HG02623 (cell line): ENCODE results near the gene LPP.

Source experiments
- ATAC-seq: cut with Tn5 transposase; IDR thresholded peaks from one replicate; pipeline ENCODE4 v1.9.1; 2021; ENCODE audit warnings: moderate library complexity; ENCODE audit not compliant: unreplicated experiment

LPP gene

GRCh38 chr3:188533172-188533571, 379.2 kb downstream of the LPP start:
- ATAC-seq: no peak

GRCh38 chr3:188533612-188534357, 379.8 kb downstream of the LPP start:
- no peak for ATAC-seq

- no peak for ATAC-seq
These were observed 380.7 kb downstream of the LPP start for GRCh38 chr3:188534633-188535032.

- ATAC-seq: no peak
These were observed 383.6 kb downstream of the LPP start for GRCh38 chr3:188537606-188538005.

- ATAC-seq: no peak
These were observed 385.1 kb downstream of the LPP start for GRCh38 chr3:188539037-188539436.

GRCh38 chr3:188539631-188540194, 385.8 kb downstream of the LPP start:
- ATAC-seq: no peak

GRCh38 chr3:188542196-188542595, 388.2 kb downstream of the LPP start:
- ATAC-seq: no peak

GRCh38 chr3:188544012-188544411, 390.1 kb downstream of the LPP start:
- no peak for ATAC-seq

GRCh38 chr3:188546835-188547670, 393.1 kb downstream of the LPP start:
- no peak for ATAC-seq

- ATAC-seq: no peak
These were observed 399.6 kb downstream of the LPP start for GRCh38 chr3:188553569-188553968.

- ATAC-seq: no peak
These were observed 400.4 kb downstream of the LPP start for GRCh38 chr3:188554404-188554803.

- ATAC-seq: no peak
These were observed 403.3 kb downstream of the LPP start for GRCh38 chr3:188557235-188557634.

- ATAC-seq: no peak
These were observed 404.6 kb downstream of the LPP start for GRCh38 chr3:188558343-188559071.

GRCh38 chr3:188559072-188559429, 405.1 kb downstream of the LPP start:
- no peak for ATAC-seq

GRCh38 chr3:188559856-188560255, 405.9 kb downstream of the LPP start:
- no peak for ATAC-seq

GRCh38 chr3:188562144-188562543, 408.2 kb downstream of the LPP start:
- ATAC-seq: no peak

GRCh38 chr3:188567478-188568195, 413.7 kb downstream of the LPP start:
- no peak for ATAC-seq

GRCh38 chr3:188568736-188569135, 414.8 kb downstream of the LPP start:
- ATAC-seq: no peak

- ATAC-seq: no peak
These were observed 417.7 kb downstream of the LPP start for GRCh38 chr3:188571531-188572095.

GRCh38 chr3:188573291-188573940, 419.5 kb downstream of the LPP start:
- no peak for ATAC-seq
